Stimulated activated naive CD4-positive, alpha-beta T cell (primary cell): Measurements from ENCODE around the gene CCSER1.
A peak's percentile ranks its signal among the peaks of the same experiment; 100 is the strongest.
"Not testable (repeated sequence)": the region's sequence is repeated elsewhere in the genome, so short reads cannot be mapped to it uniquely, and the experiment has no call there.

ENCODE experiments used
- DNase-seq, 6 experiments: peaks; one replicate each; lab custom pipeline; 2025; lab: John Stamatoyannopoulos, UW

Gene CCSER1

GRCh38 chr4:91064157-91064853, 937.1 kb downstream of the CCSER1 start:
- DNase-seq, result no peak

GRCh38 chr4:91065117-91065516, 937.9 kb downstream of the CCSER1 start:
- DNase-seq, result no peak

- DNase-seq, result no peak
These were observed 943.5 kb downstream of the CCSER1 start for GRCh38 chr4:91070736-91071135.

GRCh38 chr4:91076147-91076546, 949.0 kb downstream of the CCSER1 start:
- no peak for DNase-seq

- DNase-seq, result no peak
These were observed 958.8 kb downstream of the CCSER1 start for GRCh38 chr4:91085961-91086360.

- no peak for DNase-seq
These were observed 960.5 kb downstream of the CCSER1 start for GRCh38 chr4:91087743-91088142.

- no peak for DNase-seq
These were observed 962.0 kb downstream of the CCSER1 start for GRCh38 chr4:91089178-91089577.

GRCh38 chr4:91092398-91092980, 965.3 kb downstream of the CCSER1 start:
- DNase-seq, result no peak

- DNase-seq, result not testable (repeated sequence)
These were observed 967.0 kb downstream of the CCSER1 start for GRCh38 chr4:91094220-91094619.

GRCh38 chr4:91099666-91100065, 972.5 kb downstream of the CCSER1 start:
- DNase-seq, result no peak

- no peak for DNase-seq
These were observed 981.6 kb downstream of the CCSER1 start for GRCh38 chr4:91108751-91109150.

GRCh38 chr4:91111556-91111955, 984.4 kb downstream of the CCSER1 start:
- DNase-seq, result no peak

- DNase-seq, result no peak
These were observed 986.0 kb downstream of the CCSER1 start for GRCh38 chr4:91113130-91113706.

GRCh38 chr4:91114386-91114785, 987.2 kb downstream of the CCSER1 start:
- no peak for DNase-seq

GRCh38 chr4:91116861-91117260, 989.7 kb downstream of the CCSER1 start:
- DNase-seq, result no peak

GRCh38 chr4:91118597-91118996, 991.4 kb downstream of the CCSER1 start:
- no peak for DNase-seq

GRCh38 chr4:91123742-91124141, 996.5 kb downstream of the CCSER1 start:
- no peak for DNase-seq

GRCh38 chr4:91127192-91127591, 1000.0 kb downstream of the CCSER1 start:
- no peak for DNase-seq

- DNase-seq, result no peak
These were observed 1000.6 kb downstream of the CCSER1 start for GRCh38 chr4:91127831-91128230.

GRCh38 chr4:91128519-91128918, 1001.3 kb downstream of the CCSER1 start:
- DNase-seq, result no peak

- DNase-seq, result no peak
These were observed 1019.9 kb downstream of the CCSER1 start for GRCh38 chr4:91147067-91147466.

- DNase-seq, result peak in 1 of 6 experiments; percentile 0
These were observed 1026.8 kb downstream of the CCSER1 start for GRCh38 chr4:91154041-91154440.

GRCh38 chr4:91167864-91168653, 1040.9 kb downstream of the CCSER1 start:
- DNase-seq, result not testable (repeated sequence)
